ENCODE measurements around the gene LHX2. TPM values are rescaled to one million over a fixed set of nuclear protein-coding genes. Genes with fewer than 3 reads are reported as not detected.

Gene LHX2
- total RNA-seq, 1 experiment from 2014 or later, result not detected

DNA sequence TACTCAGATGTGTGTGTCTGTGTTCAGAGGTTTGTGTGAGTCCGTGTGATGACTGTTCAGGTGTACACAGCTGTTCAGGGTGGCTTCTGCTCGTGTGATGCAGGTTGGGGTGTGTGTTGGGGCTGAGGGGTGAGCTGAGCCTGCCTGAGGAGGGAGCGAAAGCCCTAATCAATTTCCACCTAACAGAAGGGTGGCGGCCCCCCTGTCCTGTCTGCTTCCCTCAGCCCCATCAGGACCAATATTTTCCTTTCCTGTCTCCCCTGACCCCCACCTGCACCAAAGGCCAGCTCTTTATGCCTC lies 30.2 kb downstream of the LHX2 start:
- H3K27ac Mint-ChIP-seq, result no peak overlapping the region
- no peak overlapping the region for H3K4me2 ChIP-seq (ENCODE audit: insufficient read depth, insufficient read length, low read length)
- no peak overlapping the region for H3K27ac ChIP-seq (ENCODE audit: insufficient read length, low read depth, low read length)
- no peak overlapping the region for H4K8ac ChIP-seq (replicated peaks; ENCODE audit: insufficient read length, low read depth, low read length)
- no peaks in the 10 kb centered on the region for H3K9me3 ChIP-seq (ENCODE audit: control insufficient read depth, low read depth, low read length)
- H2AFZ ChIP-seq (ENCODE audit: low read length), result no peak overlapping the region
- H3K14ac ChIP-seq (ENCODE audit: insufficient read depth, low read length), result no peak overlapping the region
- no peaks in the 10 kb centered on the region for H3K4me1 ChIP-seq (ENCODE audit: insufficient read depth, low read length)
- no CpG with 5 or more reads among the region's 4 CpGs for WGBS (ENCODE audit: extremely low coverage, insufficient read length, low lambda C conversion rate)
- peaks cover 7% of the 10 kb centered on the region for H3K23me2 ChIP-seq (ENCODE audit: insufficient read length, low read depth, low read length, poor library complexity, severe bottlenecking)
- no peak for DNase-seq
- no peaks in the 10 kb centered on the region for H3K9me3 Mint-ChIP-seq
- no peak overlapping the region for H2BK120ac ChIP-seq (ENCODE audit: low read depth, low read length, poor library complexity, severe bottlenecking)
- peaks cover 8% of the 10 kb centered on the region; the same call in 1 of the 2 replicates for H3K27me3 ChIP-seq (ENCODE audit: insufficient read depth, low read length)
- no peak overlapping the region for H3K18ac ChIP-seq (ENCODE audit: insufficient read length, low read depth, low read length)
- H3K4ac ChIP-seq (ENCODE audit: low read depth, low read length), result no peak overlapping the region
- H2BK20ac ChIP-seq (ENCODE audit: low read depth, low read length, poor library complexity, severe bottlenecking), result no peak overlapping the region
- H3K56ac ChIP-seq (ENCODE audit: insufficient read length, low read depth, low read length), result no peak overlapping the region
- no peak overlapping the region for H3K9ac ChIP-seq (ENCODE audit: extremely low read depth, insufficient read length, low read length)
- H2AK5ac ChIP-seq (ENCODE audit: insufficient read length, low read length), result no peak overlapping the region
- H4K5ac ChIP-seq (ENCODE audit: insufficient read length, low read depth, low read length), result no peak overlapping the region
- H2BK12ac ChIP-seq (ENCODE audit: insufficient read length, low read depth, low read length), result no peak overlapping the region
- H4K91ac ChIP-seq (ENCODE audit: insufficient read length, low read depth, low read length), result no peak overlapping the region
- H4K20me1 ChIP-seq (ENCODE audit: control insufficient read depth, insufficient read depth, insufficient read length), result no peaks in the 10 kb centered on the region
- H2BK5ac ChIP-seq (ENCODE audit: insufficient read length, low read length), result no peak overlapping the region
- H3K27me3 Mint-ChIP-seq (ENCODE audit: low read depth), result peaks cover 94% of the 10 kb centered on the region
- H3T11ph ChIP-seq (ENCODE audit: low read length), result no peak overlapping the region
- H2BK15ac ChIP-seq (ENCODE audit: low read depth, low read length), result no peak overlapping the region
- H3K4me1 Mint-ChIP-seq, result peaks cover 9 to 10% of the 10 kb centered on the region in 2 experiments
- peak overlapping the region; percentile 10 to 51; a peak in 4 of 5 replicates for H3K4me3 Mint-ChIP-seq
- H3K79me2 ChIP-seq (ENCODE audit: insufficient read depth, low read length), result no peaks in the 10 kb centered on the region
- no peaks in the 10 kb centered on the region for H3K36me3 Mint-ChIP-seq (ENCODE audit: insufficient read depth in 1 of 3, low read depth in 3 of 3)
- TF ChIP-seq, protein P1, sequence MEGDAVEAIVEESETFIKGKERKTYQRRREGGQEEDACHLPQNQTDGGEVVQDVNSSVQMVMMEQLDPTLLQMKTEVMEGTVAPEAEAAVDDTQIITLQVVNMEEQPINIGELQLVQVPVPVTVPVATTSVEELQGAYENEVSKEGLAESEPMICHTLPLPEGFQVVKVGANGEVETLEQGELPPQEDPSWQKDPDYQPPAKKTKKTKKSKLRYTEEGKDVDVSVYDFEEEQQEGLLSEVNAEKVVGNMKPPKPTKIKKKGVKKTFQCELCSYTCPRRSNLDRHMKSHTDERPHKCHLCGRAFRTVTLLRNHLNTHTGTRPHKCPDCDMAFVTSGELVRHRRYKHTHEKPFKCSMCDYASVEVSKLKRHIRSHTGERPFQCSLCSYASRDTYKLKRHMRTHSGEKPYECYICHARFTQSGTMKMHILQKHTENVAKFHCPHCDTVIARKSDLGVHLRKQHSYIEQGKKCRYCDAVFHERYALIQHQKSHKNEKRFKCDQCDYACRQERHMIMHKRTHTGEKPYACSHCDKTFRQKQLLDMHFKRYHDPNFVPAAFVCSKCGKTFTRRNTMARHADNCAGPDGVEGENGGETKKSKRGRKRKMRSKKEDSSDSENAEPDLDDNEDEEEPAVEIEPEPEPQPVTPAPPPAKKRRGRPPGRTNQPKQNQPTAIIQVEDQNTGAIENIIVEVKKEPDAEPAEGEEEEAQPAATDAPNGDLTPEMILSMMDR (conservative IDR thresholded peaks at IDR 0.05), result no peak
- H3K79me1 ChIP-seq (ENCODE audit: insufficient read depth, low read depth, low read length, poor library complexity, severe bottlenecking), result no peaks in the 10 kb centered on the region
- no peak overlapping the region for H3K23ac ChIP-seq (ENCODE audit: insufficient read length, low read depth, low read length)

Measured in H9 (cell line).